22Rv1 (cell line): ENCODE results near the gene RGR.

Experiments used
- H3K27ac ChIP-seq: fragments of 450-650 bp; 2 replicates; pipeline ENCODE4 v1.5.1; 2017
- CTCF ChIP-seq: fragments of 450-650 bp; IDR thresholded peaks from 2 replicates; pipeline ENCODE4 v1.5.1; 2017; ENCODE audit warnings: mild to moderate bottlenecking
- ZFX ChIP-seq: fragments of 450-650 bp; IDR thresholded peaks from 2 replicates; pipeline ENCODE4 v1.6.1; 2017; ENCODE audit warnings: antibody characterized with exemption, borderline replicate concordance

RGR gene

GRCh38 chr10:84201682-84202081, 43.2 kb upstream of the RGR start:
- TF ChIP-seq CTCF (no peak), ZFX (no peak)
- no peak overlapping the region for H3K27ac ChIP-seq

- no peak for TF ChIP-seq ZFX
- TF ChIP-seq CTCF = no peak
- H3K27ac ChIP-seq = no peak overlapping the region
Measured at GRCh38 chr10:84202349-84202748, 42.5 kb upstream of the RGR start.

GRCh38 chr10:84204122-84204521, 40.7 kb upstream of the RGR start:
- TF ChIP-seq CTCF (peak; percentile 60), ZFX (no peak)
- no peak overlapping the region for H3K27ac ChIP-seq

GRCh38 chr10:84204610-84205009, 40.2 kb upstream of the RGR start:
- no peak for TF ChIP-seq ZFX
- TF ChIP-seq CTCF = no peak
- no peak overlapping the region for H3K27ac ChIP-seq

GRCh38 chr10:84205049-84205852, 39.6 kb upstream of the RGR start:
- TF ChIP-seq CTCF = peak; percentile 91
- TF ChIP-seq ZFX = no peak
- no peak overlapping the region for H3K27ac ChIP-seq

- peak; percentile 62; the same call in 1 of the 2 replicates for TF ChIP-seq CTCF
- TF ChIP-seq ZFX = no peak
- no peak overlapping the region for H3K27ac ChIP-seq
Measured at GRCh38 chr10:84205853-84206525, 38.9 kb upstream of the RGR start.

- no peak for TF ChIP-seq ZFX
- TF ChIP-seq CTCF = no peak
- H3K27ac ChIP-seq = no peak overlapping the region
Measured at GRCh38 chr10:84208023-84208422, 36.8 kb upstream of the RGR start.
